Measurements from ENCODE around the gene IL17D. TPM values are rescaled to one million over a fixed set of nuclear protein-coding genes. Genes with fewer than 3 reads are reported as not detected.

The IL17D gene
- total and polyA plus RNA-seq, 10 of the 15 experiments (the other 5 are each of a cell fraction or from before 2014, with no cell fraction given): 0.03 to 1.6 (median 0.33) TPM

DNA sequence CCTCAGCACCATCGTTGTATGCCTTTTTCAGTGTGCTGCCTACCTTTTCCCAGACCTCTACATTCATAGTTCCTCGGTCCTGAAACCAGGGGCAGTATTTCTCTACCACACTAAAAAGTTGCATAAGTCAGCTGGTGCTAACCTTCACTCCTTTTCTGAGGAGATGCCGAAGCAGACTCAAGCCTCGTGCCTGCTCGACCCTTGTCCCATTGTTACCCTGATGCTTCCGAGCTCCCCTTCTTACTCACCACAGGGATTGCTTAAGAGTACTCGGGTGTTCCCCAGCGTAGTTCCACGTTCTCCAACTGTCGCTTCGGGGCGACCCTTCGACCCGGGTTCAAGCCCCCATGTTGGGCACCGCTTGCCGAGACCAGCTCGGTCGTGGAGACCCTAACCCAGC lies 19.0 kb upstream of the IL17D start:
- H3K27ac ChIP-seq (ENCODE audit: control insufficient read depth, insufficient read depth): no peak overlapping the region
- intact Hi-C loops (cut with micrococcal nuclease; ENCODE audit: unreplicated experiment) (no loop called here), in situ Hi-C loops (cut with MboI) (no loop called here)
- 75% methylated on average over 18 of the region's 18 CpGs for WGBS (ENCODE audit: insufficient coverage, insufficient replicate concordance, low lambda C conversion rate, missing lambda C conversion rate)
- no peak overlapping the region for H3K9ac ChIP-seq (ENCODE audit: control insufficient read depth, insufficient read depth, low read length)
- no peaks in the 10 kb centered on the region for H3K27me3 ChIP-seq (replicated peaks in 1 of 2; ENCODE audit: control insufficient read depth in 2 of 2, insufficient read depth in 2 of 2, low read length in 1 of 2)
- ChIA-PET CTCF (interaction anchor here (0.9 kb wide), 1 partner anchor 16 kb away, joined by 4 read pairs; no protein-coding TSS in a partner anchor), POLR2A (no interaction called here), SMC1A (ENCODE audit: uncharacterized antibody, unreplicated experiment) (no interaction called here), RAD21 (ENCODE audit: unreplicated experiment) (no interaction called here)
- H3K9me3 ChIP-seq (replicated peaks; ENCODE audit: control insufficient read depth, insufficient read depth, low read length): no peaks in the 10 kb centered on the region
- H3K4me2 ChIP-seq (ENCODE audit: control insufficient read depth, insufficient read depth): no peak overlapping the region
- H3K4me1 ChIP-seq (ENCODE audit: control insufficient read depth, insufficient read depth, low read length): no peaks in the 10 kb centered on the region
- no peak overlapping the region for H3K4me3 ChIP-seq
- DNase-seq (ENCODE audit: low read depth, low spot score) (no peak), FAIRE-seq (no peak), ATAC-seq (no peak)
- no TSS peak for BruUV-seq (replicated peaks)
- H2AFZ ChIP-seq (ENCODE audit: control insufficient read depth, low read depth, low read length): no peak overlapping the region
- no peak for TF ChIP-seq EGR1 (IDR thresholded peaks at IDR 0.05; ENCODE audit: borderline replicate concordance in 1 of 2, low read depth in 2 of 2, low read length in 2 of 2)
- TF ChIP-seq, protein P1, sequence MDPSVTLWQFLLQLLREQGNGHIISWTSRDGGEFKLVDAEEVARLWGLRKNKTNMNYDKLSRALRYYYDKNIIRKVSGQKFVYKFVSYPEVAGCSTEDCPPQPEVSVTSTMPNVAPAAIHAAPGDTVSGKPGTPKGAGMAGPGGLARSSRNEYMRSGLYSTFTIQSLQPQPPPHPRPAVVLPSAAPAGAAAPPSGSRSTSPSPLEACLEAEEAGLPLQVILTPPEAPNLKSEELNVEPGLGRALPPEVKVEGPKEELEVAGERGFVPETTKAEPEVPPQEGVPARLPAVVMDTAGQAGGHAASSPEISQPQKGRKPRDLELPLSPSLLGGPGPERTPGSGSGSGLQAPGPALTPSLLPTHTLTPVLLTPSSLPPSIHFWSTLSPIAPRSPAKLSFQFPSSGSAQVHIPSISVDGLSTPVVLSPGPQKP (IDR thresholded peaks at IDR 0.05; ENCODE audit: low read depth, low read length): no peak
- no peak for TF ChIP-seq KDM1A (IDR thresholded peaks at IDR 0.05; ENCODE audit: borderline replicate concordance)
- TF ChIP-seq, protein P2, sequence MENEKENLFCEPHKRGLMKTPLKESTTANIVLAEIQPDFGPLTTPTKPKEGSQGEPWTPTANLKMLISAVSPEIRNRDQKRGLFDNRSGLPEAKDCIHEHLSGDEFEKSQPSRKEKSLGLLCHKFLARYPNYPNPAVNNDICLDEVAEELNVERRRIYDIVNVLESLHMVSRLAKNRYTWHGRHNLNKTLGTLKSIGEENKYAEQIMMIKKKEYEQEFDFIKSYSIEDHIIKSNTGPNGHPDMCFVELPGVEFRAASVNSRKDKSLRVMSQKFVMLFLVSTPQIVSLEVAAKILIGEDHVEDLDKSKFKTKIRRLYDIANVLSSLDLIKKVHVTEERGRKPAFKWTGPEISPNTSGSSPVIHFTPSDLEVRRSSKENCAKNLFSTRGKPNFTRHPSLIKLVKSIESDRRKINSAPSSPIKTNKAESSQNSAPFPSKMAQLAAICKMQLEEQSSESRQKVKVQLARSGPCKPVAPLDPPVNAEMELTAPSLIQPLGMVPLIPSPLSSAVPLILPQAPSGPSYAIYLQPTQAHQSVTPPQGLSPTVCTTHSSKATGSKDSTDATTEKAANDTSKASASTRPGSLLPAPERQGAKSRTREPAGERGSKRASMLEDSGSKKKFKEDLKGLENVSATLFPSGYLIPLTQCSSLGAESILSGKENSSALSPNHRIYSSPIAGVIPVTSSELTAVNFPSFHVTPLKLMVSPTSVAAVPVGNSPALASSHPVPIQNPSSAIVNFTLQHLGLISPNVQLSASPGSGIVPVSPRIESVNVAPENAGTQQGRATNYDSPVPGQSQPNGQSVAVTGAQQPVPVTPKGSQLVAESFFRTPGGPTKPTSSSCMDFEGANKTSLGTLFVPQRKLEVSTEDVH (IDR thresholded peaks at IDR 0.05; ENCODE audit: low read depth, partially characterized antibody): no peak
- no peaks in the 10 kb centered on the region for H3K79me2 ChIP-seq (ENCODE audit: control insufficient read depth, insufficient read depth, low read length)
- H3K36me3 ChIP-seq (ENCODE audit: control insufficient read depth in 2 of 2, insufficient read depth in 2 of 2, low read length in 1 of 2): no peaks in the 10 kb centered on the region
- no peaks in the 10 kb centered on the region for H4K20me1 ChIP-seq (ENCODE audit: control insufficient read depth, insufficient read depth)
